Esophagus muscularis mucosa (tissue), 4 donors: Measurements from ENCODE around the gene ZNF407.

Source experiments
- EP300 ChIP-seq: sonication (generic); formaldehyde crosslinking; IDR thresholded peaks from one replicate; pipeline ENCODE4 v1.6.1; 2017; ENCODE audit warnings: antibody characterized with exemption
- POLR2A ChIP-seq: fragments of 450-650 bp; IDR thresholded peaks from one replicate; pipeline ENCODE4 v1.6.1; 2017; ENCODE audit warnings: antibody characterized with exemption, moderate library complexity, mild to moderate bottlenecking, low read depth
- POLR2AphosphoS5 ChIP-seq, 2 donors: sonication (generic); formaldehyde crosslinking; IDR thresholded peaks; one replicate each; pipeline ENCODE4 v1.6.1; 2017; ENCODE audit warnings: antibody characterized with exemption in 2 of 2
- TF ChIP-seq, protein P1 (sequence below), 3 experiments: fragments of 200-600 bp in 2 of 3; fragments of 450-650 bp in 1 of 3; sonication (generic) in 2 of 3; IDR thresholded peaks; one replicate each; pipeline ENCODE4 v1.5.1; 2017 to 2019; ENCODE audit warnings: antibody characterized with exemption in 3 of 3, mild to moderate bottlenecking in 2 of 3, moderate library complexity in 1 of 3

DNA sequence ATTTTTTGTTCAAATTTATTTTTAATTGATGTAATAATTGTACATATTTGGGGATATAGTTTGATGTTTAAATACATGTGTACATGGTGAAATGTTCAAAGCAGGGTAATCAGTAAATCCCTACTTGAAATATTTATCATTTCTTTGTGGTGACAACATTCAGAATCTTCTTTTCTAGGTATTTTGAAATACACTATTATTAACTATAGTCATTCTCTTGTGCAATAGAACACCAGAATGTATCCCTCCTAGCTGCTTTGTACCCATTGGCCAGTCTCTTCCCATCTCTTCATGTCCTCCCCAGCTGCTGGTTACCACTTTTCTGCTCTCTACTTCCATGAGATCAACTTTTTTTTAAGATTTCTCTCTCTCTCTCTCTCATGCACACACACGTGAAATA lies 126.5 kb downstream of the ZNF407 start:
- TF ChIP-seq POLR2AphosphoS5 (IDR thresholded peaks at IDR 0.05) (no peak), POLR2A (no peak), EP300 (no peak)
- TF ChIP-seq, protein P1, sequence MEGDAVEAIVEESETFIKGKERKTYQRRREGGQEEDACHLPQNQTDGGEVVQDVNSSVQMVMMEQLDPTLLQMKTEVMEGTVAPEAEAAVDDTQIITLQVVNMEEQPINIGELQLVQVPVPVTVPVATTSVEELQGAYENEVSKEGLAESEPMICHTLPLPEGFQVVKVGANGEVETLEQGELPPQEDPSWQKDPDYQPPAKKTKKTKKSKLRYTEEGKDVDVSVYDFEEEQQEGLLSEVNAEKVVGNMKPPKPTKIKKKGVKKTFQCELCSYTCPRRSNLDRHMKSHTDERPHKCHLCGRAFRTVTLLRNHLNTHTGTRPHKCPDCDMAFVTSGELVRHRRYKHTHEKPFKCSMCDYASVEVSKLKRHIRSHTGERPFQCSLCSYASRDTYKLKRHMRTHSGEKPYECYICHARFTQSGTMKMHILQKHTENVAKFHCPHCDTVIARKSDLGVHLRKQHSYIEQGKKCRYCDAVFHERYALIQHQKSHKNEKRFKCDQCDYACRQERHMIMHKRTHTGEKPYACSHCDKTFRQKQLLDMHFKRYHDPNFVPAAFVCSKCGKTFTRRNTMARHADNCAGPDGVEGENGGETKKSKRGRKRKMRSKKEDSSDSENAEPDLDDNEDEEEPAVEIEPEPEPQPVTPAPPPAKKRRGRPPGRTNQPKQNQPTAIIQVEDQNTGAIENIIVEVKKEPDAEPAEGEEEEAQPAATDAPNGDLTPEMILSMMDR (IDR thresholded peaks at IDR 0.05), result no peak
